CD8-positive, alpha-beta memory T cell (primary cell): ENCODE data around the gene ZSCAN32. TPM values are rescaled to one million over a fixed set of nuclear protein-coding genes. Genes with fewer than 3 reads are reported as not detected.

Experiments used
- CTCF ChIA-PET: fragments of 350-600 bp; sonication (Branson Sonifier 250); formaldehyde crosslinking; loops from one replicate; lab custom pipeline; 2021; ENCODE audit warnings: antibody characterized with exemption; lab: Charles Lee
- POLR2A ChIA-PET: fragments of 350-600 bp; sonication (Branson Sonifier 250); formaldehyde crosslinking; loops from one replicate; lab custom pipeline; 2021; ENCODE audit warnings: antibody characterized with exemption; lab: Charles Lee
- DNase-seq, 5 donors: peaks; one replicate each; pipeline versions ENCODE4 v3.0.0 to v3.0.0-alpha.2; 2020 to 2022; ENCODE audit warnings: mixed read lengths in 1 of 5
- H3K27ac ChIP-seq: one replicate; pipeline ENCODE4 v1.7.0; 2013; ENCODE audit warnings: low read depth, mild to moderate bottlenecking, low read length, moderate library complexity
- H3K27me3 ChIP-seq: 2 replicates; pipeline ENCODE4 v1.7.0; 2013; ENCODE audit warnings: low read length, mild to moderate bottlenecking; ENCODE audit not compliant: insufficient read depth, poor library complexity, severe bottlenecking
- H3K36me3 ChIP-seq: 2 replicates; pipeline ENCODE4 v1.7.0; 2013; ENCODE audit warnings: mild to moderate bottlenecking, low read length, moderate library complexity; ENCODE audit not compliant: insufficient read depth
- H3K4me1 ChIP-seq: 2 replicates; pipeline ENCODE4 v1.7.0; 2013; ENCODE audit warnings: mild to moderate bottlenecking, low read length, moderate library complexity; ENCODE audit not compliant: insufficient read depth
- H3K4me3 ChIP-seq: 2 replicates; pipeline ENCODE4 v1.7.0; 2013; ENCODE audit warnings: mild to moderate bottlenecking, low read length
- H3K9me3 ChIP-seq: 2 replicates; pipeline ENCODE4 v1.7.0; 2013; ENCODE audit warnings: mild to moderate bottlenecking, low read length
- H3K27ac Mint-ChIP-seq, 8 donors: one replicate each; pipeline ENCODE4 v1.8.0; 2020 to 2021; ENCODE audit warnings: mixed read lengths in 8 of 8, mild to moderate bottlenecking in 6 of 8, inconsistent platforms in 3 of 8, moderate library complexity in 3 of 8
- H3K27me3 Mint-ChIP-seq, 2 donors: one replicate each; pipeline ENCODE4 v1.8.0; 2020 to 2021; ENCODE audit warnings: mixed read lengths in 2 of 2, mild to moderate bottlenecking in 1 of 2, moderate library complexity in 1 of 2
- H3K36me3 Mint-ChIP-seq, 3 donors: one replicate each; pipeline ENCODE4 v1.8.0; 2020 to 2021; ENCODE audit warnings: mixed read lengths in 3 of 3, inconsistent platforms in 1 of 3, mild to moderate bottlenecking in 1 of 3
- H3K4me1 Mint-ChIP-seq, 3 donors: one replicate each; pipeline ENCODE4 v1.8.0; 2020 to 2021; ENCODE audit warnings: mixed read lengths in 3 of 3, inconsistent platforms in 1 of 3, mild to moderate bottlenecking in 1 of 3
- H3K4me3 Mint-ChIP-seq, 7 donors: one replicate each; pipeline ENCODE4 v1.8.0; 2020 to 2021; ENCODE audit warnings: mixed read lengths in 7 of 7, mild to moderate bottlenecking in 6 of 7, moderate library complexity in 4 of 7, inconsistent platforms in 2 of 7
- H3K9me3 Mint-ChIP-seq, 5 donors: one replicate each; pipeline ENCODE4 v1.8.0; 2020 to 2022; ENCODE audit warnings: mixed read lengths in 5 of 5, mild to moderate bottlenecking in 3 of 5, moderate library complexity in 2 of 5, inconsistent platforms in 1 of 5
- polyA plus RNA-seq: library from polyadenylated mRNA; unstranded; fragments of 300-500 nt; fragmentation: Illumina TruSeq; gene quantifications from one replicate; pipeline ENCODE4 v1.2.3, GENCODE V29; 2021
- total RNA-seq, 2 experiments: library from RNA; stranded (reverse); gene quantifications; one replicate each; pipeline ENCODE4 v1.2.3, GENCODE V29; 2021

Gene ZSCAN32
- total and polyA plus RNA-seq, 3 experiments from 2014 or later: 13.5 to 17.3 (median 15.6) TPM

- H3K4me3 ChIP-seq: no peak overlapping the region
- H3K36me3 ChIP-seq: peaks cover 1% of the 10 kb centered on the region
- H3K9me3 ChIP-seq: peaks cover 29% of the 10 kb centered on the region
- H3K27me3 ChIP-seq: no peaks in the 10 kb centered on the region
- Mint-ChIP-seq H3K4me1 (no peaks in the 10 kb centered on the region), H3K4me3 (no peak overlapping the region), H3K27me3 (peaks cover 0 to 2% of the 10 kb centered on the region in 2 donors), H3K27ac (no peak overlapping the region), H3K9me3 (peaks cover 20 to 75% (median 59%) of the 10 kb centered on the region in 5 donors), H3K36me3 (peaks cover 4 to 48% (median 22%) of the 10 kb centered on the region in 3 donors)
- POLR2A ChIA-PET: no interaction called here
- CTCF ChIA-PET: no interaction called here
- H3K4me1 ChIP-seq: no peaks in the 10 kb centered on the region
- H3K27ac ChIP-seq: no peak overlapping the region
- no peak for DNase-seq
These were observed 13.1 kb upstream of the ZSCAN32 start for GRCh38 chr16:3413730-3414379.

DNA sequence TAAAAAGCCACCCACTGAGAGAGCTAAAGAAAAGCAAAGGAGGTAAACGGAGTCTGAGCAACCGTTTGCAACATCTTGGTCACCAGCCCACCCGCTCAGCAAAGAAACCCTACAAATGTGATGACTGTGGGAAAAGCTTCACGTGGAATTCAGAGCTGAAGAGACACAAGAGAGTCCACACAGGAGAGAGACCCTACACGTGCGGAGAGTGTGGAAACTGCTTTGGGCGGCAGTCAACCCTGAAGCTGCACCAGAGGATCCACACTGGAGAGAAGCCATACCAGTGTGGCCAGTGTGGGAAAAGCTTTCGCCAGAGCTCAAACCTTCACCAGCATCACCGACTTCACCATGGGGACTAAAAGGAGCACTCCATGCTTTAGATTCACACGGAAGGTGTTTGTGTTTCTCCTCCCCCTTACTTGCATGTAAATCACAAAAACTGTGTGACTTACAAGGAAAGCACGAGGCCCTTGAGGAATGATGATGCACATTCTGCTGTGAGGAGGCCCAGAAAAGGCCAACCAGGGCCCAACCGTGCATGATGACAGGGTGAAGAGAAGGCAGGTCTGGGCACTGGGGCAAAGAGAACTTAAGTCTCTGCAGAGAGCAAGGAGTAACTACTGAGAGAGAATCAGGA is 7.9 kb upstream of the ZSCAN32 start:
- peaks cover 44% of the 10 kb centered on the region for H3K36me3 ChIP-seq
- Mint-ChIP-seq H3K27ac (peak overlapping the region in 1 of 8 donors; percentile 21), H3K4me3 (no peak overlapping the region), H3K4me1 (peaks cover 3 to 18% (median 8%) of the 10 kb centered on the region in 3 donors), H3K36me3 (peaks cover 34 to 79% (median 70%) of the 10 kb centered on the region in 3 donors), H3K27me3 (peaks cover 0 to 2% of the 10 kb centered on the region in 2 donors), H3K9me3 (peaks cover 31 to 81% (median 75%) of the 10 kb centered on the region in 5 donors)
- no peaks in the 10 kb centered on the region for H3K27me3 ChIP-seq
- H3K27ac ChIP-seq: no peak overlapping the region
- peak overlapping the region; percentile 3 for H3K4me3 ChIP-seq
- peaks cover 52% of the 10 kb centered on the region for H3K9me3 ChIP-seq
- ChIA-PET POLR2A (interaction anchor here (0.6 kb wide), 1 partner anchor 752 kb away, joined by 3 read pairs; no protein-coding TSS in a partner anchor), CTCF (interaction anchor here (1.3 kb wide), 1 partner anchor 79 kb away, joined by 3 read pairs; no protein-coding TSS in a partner anchor)
- no peak for DNase-seq
- peaks cover 2% of the 10 kb centered on the region for H3K4me1 ChIP-seq

DNA sequence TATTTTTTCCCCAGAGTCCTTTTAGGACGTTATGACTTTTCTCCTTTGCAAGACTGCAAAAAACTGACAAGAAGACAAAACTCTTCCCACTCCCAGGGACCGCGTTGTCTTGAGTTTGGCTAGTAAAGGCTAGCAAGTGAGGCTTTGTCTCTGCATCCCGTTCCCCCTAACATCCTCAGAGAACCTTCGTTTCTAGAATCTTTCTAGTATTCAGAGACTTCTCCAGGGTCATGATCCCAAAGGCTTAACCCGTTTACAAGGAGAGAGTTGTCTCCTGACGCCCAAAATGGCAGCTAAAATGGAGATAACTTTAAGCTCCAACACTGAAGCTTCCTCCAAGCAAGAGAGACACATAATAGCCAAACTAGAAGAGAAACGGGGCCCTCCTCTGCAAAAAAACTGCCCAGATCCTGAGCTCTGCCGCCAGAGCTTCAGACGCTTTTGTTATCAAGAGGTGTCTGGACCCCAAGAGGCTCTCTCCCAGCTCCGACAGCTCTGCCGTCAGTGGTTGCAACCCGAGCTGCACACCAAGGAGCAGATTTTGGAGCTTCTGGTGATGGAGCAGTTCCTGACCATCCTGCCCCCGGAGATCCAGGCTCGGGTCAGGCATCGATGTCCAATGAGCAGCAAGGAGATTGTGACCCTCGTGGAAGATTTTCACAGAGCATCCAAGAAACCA is 1.1 kb upstream of the ZSCAN32 start:
- Mint-ChIP-seq H3K36me3 (peaks cover 35 to 64% (median 48%) of the 10 kb centered on the region in 3 donors), H3K27me3 (no peaks in the 10 kb centered on the region)
- H3K4me3 ChIP-seq: peak overlapping the region; percentile 92

DNA sequence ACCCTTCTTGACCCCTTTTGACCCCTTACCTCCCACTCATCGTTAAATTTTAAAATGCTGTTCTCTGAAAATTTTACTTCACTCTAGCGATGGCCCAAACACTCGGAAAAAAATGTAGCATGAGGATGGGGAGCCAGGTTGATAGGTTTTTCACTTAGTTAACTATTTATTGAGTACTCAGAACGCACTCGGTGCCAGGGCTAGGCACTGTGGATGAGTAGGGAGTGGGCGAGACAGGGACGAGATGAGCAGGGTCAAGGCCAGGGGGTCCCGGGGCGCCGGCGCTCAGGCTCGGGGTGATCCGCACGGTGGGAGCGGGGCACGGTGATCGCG is 392 bp downstream of the ZSCAN32 start:
- CTCF ChIA-PET: interaction anchor here (0.7 to 1.9 kb wide), 9 partner anchors 43 to 238 kb away, joined by 3 to 7 read pairs (median 3); partner anchors contain the start of genes CLUAP1, NAA60, TIGD7 and ZNF263
- Mint-ChIP-seq H3K4me1 (peaks cover 59 to 82% (median 66%) of the 10 kb centered on the region in 3 donors), H3K9me3 (peaks cover 3 to 14% (median 8%) of the 10 kb centered on the region in 5 donors), H3K27me3 (no peaks in the 10 kb centered on the region), H3K27ac (peak overlapping the region; percentile 26 to 92 (median 84)), H3K36me3 (peaks cover 33 to 64% (median 47%) of the 10 kb centered on the region in 3 donors), H3K4me3 (peak overlapping the region; percentile 89 to 98 (median 92))
- POLR2A ChIA-PET: interaction anchor here (0.6 to 2.7 kb wide), 12 partner anchors 11 to 250 kb away, joined by 3 to 18 read pairs (median 6); partner anchors contain the start of genes CLUAP1, TIGD7, ZNF263 and ZNF75A
- H3K4me3 ChIP-seq: peak overlapping the region; percentile 92
- peaks cover 26% of the 10 kb centered on the region for H3K4me1 ChIP-seq
- peaks cover 7% of the 10 kb centered on the region for H3K9me3 ChIP-seq
- peaks cover 21% of the 10 kb centered on the region for H3K36me3 ChIP-seq
- DNase-seq: no peak
- H3K27ac ChIP-seq: peak overlapping the region; percentile 76
- H3K27me3 ChIP-seq: no peaks in the 10 kb centered on the region

More for the DNA sequence above, 1.1 kb upstream of the ZSCAN32 start:
- POLR2A ChIA-PET: interaction anchor here (1.2 to 2.7 kb wide), 6 partner anchors 36 to 267 kb away, joined by 4 to 18 read pairs (median 12); partner anchors contain the start of genes CLUAP1, TIGD7, ZNF213 and ZNF263
- Histone ChIP-seq H3K4me1 (peaks cover 26% of the 10 kb centered on the region), H3K27ac (peak overlapping the region; percentile 40), H3K9me3 (peaks cover 9% of the 10 kb centered on the region), H3K36me3 (peaks cover 26% of the 10 kb centered on the region), H3K27me3 (no peaks in the 10 kb centered on the region)
- H3K27ac Mint-ChIP-seq: peak overlapping the region; percentile 77 to 92 (median 86)
- DNase-seq: no peak
- peaks cover 11 to 25% (median 21%) of the 10 kb centered on the region in 5 donors for H3K9me3 Mint-ChIP-seq
- H3K4me1 Mint-ChIP-seq: peaks cover 47 to 72% (median 54%) of the 10 kb centered on the region in 3 donors
- peak overlapping the region; percentile 89 to 98 (median 92) for H3K4me3 Mint-ChIP-seq
- CTCF ChIA-PET: interaction anchor here (0.6 to 1.9 kb wide), 9 partner anchors 42 to 1939 kb away, joined by 3 to 7 read pairs (median 3); partner anchors contain the start of genes NAA60, TIGD7, ZNF263 and ZNF597

GRCh38 chr16:3389663-3390338 is 11.0 kb downstream of the ZSCAN32 start:
- H3K4me1 ChIP-seq: no peaks in the 10 kb centered on the region

GRCh38 chr16:3388325-3388724 is 12.5 kb downstream of the ZSCAN32 start:
- CTCF ChIA-PET: no interaction called here
- H3K4me1 ChIP-seq: no peaks in the 10 kb centered on the region

More at GRCh38 chr16:3389663-3390338, 11.0 kb downstream of the ZSCAN32 start:
- DNase-seq: no peak
- ChIA-PET POLR2A (interaction anchor here (0.5 to 0.6 kb wide), 2 partner anchors 11 to 445 kb away, joined by 3 read pairs; no protein-coding TSS in a partner anchor), CTCF (no interaction called here)
- no peak overlapping the region for H3K4me3 ChIP-seq
- no peaks in the 10 kb centered on the region for H3K27me3 ChIP-seq
- Mint-ChIP-seq H3K27ac (no peak overlapping the region), H3K4me1 (peaks cover 12 to 28% (median 15%) of the 10 kb centered on the region in 3 donors), H3K4me3 (no peak overlapping the region), H3K9me3 (peaks cover 24 to 66% (median 56%) of the 10 kb centered on the region in 5 donors), H3K27me3 (peaks cover 0 to 2% of the 10 kb centered on the region in 2 donors), H3K36me3 (peaks cover 61 to 84% (median 81%) of the 10 kb centered on the region in 3 donors)
- peaks cover 19% of the 10 kb centered on the region for H3K9me3 ChIP-seq
- H3K36me3 ChIP-seq: peaks cover 48% of the 10 kb centered on the region
- no peak overlapping the region for H3K27ac ChIP-seq

DNA sequence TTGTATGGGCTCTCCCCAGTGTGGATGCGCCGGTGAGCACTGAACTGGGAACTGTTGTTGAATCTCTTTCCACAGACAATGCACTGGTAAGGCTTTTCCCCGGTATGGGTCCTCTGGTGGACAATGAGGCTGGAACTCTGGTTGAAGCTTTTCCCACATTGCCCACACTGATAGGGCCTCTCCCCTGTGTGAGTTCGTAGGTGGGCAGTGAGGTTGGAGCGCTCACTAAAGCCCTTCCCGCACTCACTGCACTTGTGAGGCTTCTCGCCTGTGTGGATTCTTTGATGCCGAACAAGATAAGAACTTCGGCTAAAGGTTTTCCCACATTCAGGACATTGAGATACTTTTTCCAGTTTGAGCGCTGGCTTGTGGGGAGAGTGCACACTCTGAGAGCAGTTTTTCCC is 17.8 kb downstream of the ZSCAN32 start:
- Mint-ChIP-seq H3K4me3 (no peak overlapping the region), H3K9me3 (peaks cover 60 to 93% (median 90%) of the 10 kb centered on the region in 5 donors), H3K4me1 (peaks cover 0 to 2% (median 0%) of the 10 kb centered on the region in 3 donors), H3K27ac (no peak overlapping the region), H3K27me3 (no peaks in the 10 kb centered on the region), H3K36me3 (peaks cover 46 to 87% (median 82%) of the 10 kb centered on the region in 3 donors)
- no peaks in the 10 kb centered on the region for H3K27me3 ChIP-seq
- peaks cover 45% of the 10 kb centered on the region for H3K9me3 ChIP-seq
- H3K4me3 ChIP-seq: peak overlapping the region; percentile 51
- H3K27ac ChIP-seq: no peak overlapping the region
- ChIA-PET POLR2A (interaction anchor here (1.7 kb wide), 1 partner anchor 18 kb away, joined by 6 read pairs; the partner anchor contains the start of genes ZNF174 and ZSCAN32), CTCF (interaction anchor here (0.7 kb wide), 1 partner anchor 100 kb away, joined by 3 read pairs; the partner anchor contains the start of gene ZNF263)
- DNase-seq: no peak
- peaks cover 40% of the 10 kb centered on the region for H3K36me3 ChIP-seq
- H3K4me1 ChIP-seq: no peaks in the 10 kb centered on the region

More at GRCh38 chr16:3388325-3388724, 12.5 kb downstream of the ZSCAN32 start:
- Mint-ChIP-seq H3K4me1 (peaks cover 4 to 19% (median 6%) of the 10 kb centered on the region in 3 donors), H3K27me3 (peaks cover 0 to 2% of the 10 kb centered on the region in 2 donors), H3K9me3 (peaks cover 34 to 72% (median 64%) of the 10 kb centered on the region in 5 donors), H3K4me3 (no peak overlapping the region), H3K27ac (no peak overlapping the region), H3K36me3 (peaks cover 63 to 85% (median 83%) of the 10 kb centered on the region in 3 donors)
- Histone ChIP-seq H3K27ac (no peak overlapping the region), H3K27me3 (no peaks in the 10 kb centered on the region), H3K36me3 (peaks cover 59% of the 10 kb centered on the region), H3K9me3 (peaks cover 34% of the 10 kb centered on the region), H3K4me3 (no peak overlapping the region)
- DNase-seq: no peak
- POLR2A ChIA-PET: no interaction called here
